K562 (cell line): ENCODE results near the gene SLC35D3.

Experiments
- CHD7 ChIP-seq: fragments of 200-600 bp; sonication (generic); IDR thresholded peaks from one replicate; pipeline ENCODE4 v1.6.1; 2012; ENCODE audit warnings: mild to moderate bottlenecking, low read depth, low read length, inconsistent platforms
- CTCF ChIP-seq, 3 experiments: IDR thresholded peaks in 2 of 3; conservative IDR thresholded peaks in 1 of 3; 2 replicates each; pipeline ENCODE4 v1.5.1; 2011 to 2012; ENCODE audit warnings: low read length in 3 of 3, mild to moderate bottlenecking in 3 of 3, control low read depth in 2 of 3, improper control_type of control experiment in 1 of 3, inconsistent platforms in 1 of 3, low read depth in 1 of 3, mixed read lengths in 1 of 3, moderate library complexity in 1 of 3; ENCODE audit not compliant: insufficient read depth in 2 of 3
- E2F1 ChIP-seq: sonication (generic); formaldehyde crosslinking; IDR thresholded peaks from 2 replicates; pipeline ENCODE4 v1.8.1; 2023; ENCODE audit warnings: mild to moderate bottlenecking, missing genetic modification reagents, moderate library complexity
- HNRNPUL1 ChIP-seq: fragments of 200-400 bp; formaldehyde crosslinking; IDR thresholded peaks from 2 replicates; pipeline ENCODE4 v1.6.1; 2017; ENCODE audit warnings: low read length
- NBN ChIP-seq: fragments of 450-650 bp; IDR thresholded peaks from 2 replicates; pipeline ENCODE4 v1.6.1; 2016; ENCODE audit warnings: low read depth, mild to moderate bottlenecking
- PATZ1 ChIP-seq: fragments of 250-450 bp; sonication (Bioruptor Pico); IDR thresholded peaks from 2 replicates; pipeline ENCODE4 v1.5.0; 2020; ENCODE audit warnings: mild to moderate bottlenecking, borderline replicate concordance
- POLR2A ChIP-seq: fragments of 450-650 bp; conservative IDR thresholded peaks from 2 replicates; pipeline ENCODE4 v1.6.1; 2016
- POLR2AphosphoS5 ChIP-seq: IDR thresholded peaks from 2 replicates; pipeline ENCODE4 v1.6.1; 2011; ENCODE audit warnings: mild to moderate bottlenecking, low read depth, low read length, moderate library complexity; ENCODE audit not compliant: control insufficient read depth, insufficient read depth
- SPI1 ChIP-seq: IDR thresholded peaks from 2 replicates; pipeline ENCODE4 v1.6.1; 2011; ENCODE audit warnings: low read depth, low read length, control low read depth, borderline replicate concordance
- ZBTB33 ChIP-seq: sonication (generic); formaldehyde crosslinking; IDR thresholded peaks from 2 replicates; pipeline ENCODE4 v1.8.1; 2023; ENCODE audit warnings: mild to moderate bottlenecking, missing genetic modification reagents
- ZNF134 ChIP-seq: fragments of 250-450 bp; sonication (Bioruptor Pico); conservative IDR thresholded peaks from 2 replicates; pipeline ENCODE4 v1.4.0; 2020

- no peak for TF ChIP-seq POLR2AphosphoS5
- TF ChIP-seq POLR2A: no peak
- no peak for TF ChIP-seq PATZ1 (CRISPR knock-in tag)
- TF ChIP-seq CTCF (IDR thresholded peaks at IDR 0.05 in 2 of 3, conservative IDR thresholded peaks at IDR 0.05 in 1 of 3; ENCODE audit: insufficient read depth in 2 of 3, low read depth in 1 of 3, low read length in 3 of 3): no peak
- TF ChIP-seq ZBTB33 (CRISPR knock-in tag): no peak
- TF ChIP-seq E2F1 (CRISPR knock-in tag): no peak
- no peak for TF ChIP-seq HNRNPUL1
- TF ChIP-seq NBN: no peak
- TF ChIP-seq CHD7: no peak
- TF ChIP-seq ZNF134 (CRISPR knock-in tag): no peak
- peak; percentile 81; the same call in 1 of the 2 replicates for TF ChIP-seq SPI1
Measured at GRCh38 chr6:136930528-136930927, 8.4 kb downstream of the SLC35D3 start.
